Kidney (tissue), 14 donors: ENCODE results near the gene FAM107A. TPM values are rescaled to one million over a fixed set of nuclear protein-coding genes. Genes with fewer than 3 reads are reported as not detected.
A peak's percentile ranks its signal among the peaks of the same experiment; 100 is the strongest.

Source experiments
- DNase-seq, 5 donors: peaks; one replicate each; pipeline ENCODE4 v3.0.0-alpha.2; 2013 to 2020
- FAIRE-seq: peaks from 2 replicates; lab custom pipeline; 2012; peaks lifted over from hg19 to GRCh38; lab: Jason Lieb, UNC
- H3K27ac ChIP-seq, 2 donors: one replicate each; pipeline ENCODE4 v1.7.0; 2013; ENCODE audit warnings: low read depth in 2 of 2, low read length in 2 of 2, inconsistent platforms in 1 of 2
- H3K27me3 ChIP-seq: one replicate; pipeline ENCODE4 v1.7.1; 2013; ENCODE audit warnings: low read length, inconsistent platforms; ENCODE audit not compliant: control insufficient read depth, insufficient read depth
- H3K36me3 ChIP-seq, 3 donors: one replicate each; pipeline versions ENCODE4 v1.7.0 to v1.7.1; 2013; ENCODE audit warnings: low read length in 3 of 3, control low read depth in 1 of 3, inconsistent platforms in 1 of 3; ENCODE audit not compliant: insufficient read depth in 3 of 3, control insufficient read depth in 2 of 3
- H3K4me1 ChIP-seq, 3 donors: one replicate each; pipeline versions ENCODE4 v1.7.0 to v1.7.1; 2013; ENCODE audit warnings: low read length in 3 of 3, inconsistent platforms in 1 of 3, low read depth in 1 of 3; ENCODE audit not compliant: control insufficient read depth in 2 of 3, insufficient read depth in 2 of 3
- H3K4me3 ChIP-seq, 3 donors: one replicate each; pipeline versions ENCODE4 v1.7.0 to v1.8.1; 2013; ENCODE audit warnings: low read length in 3 of 3, control low read depth in 1 of 3, inconsistent platforms in 1 of 3
- H3K9ac ChIP-seq, 3 donors: one replicate each; pipeline versions ENCODE4 v1.7.0 to v1.7.1; 2013; ENCODE audit warnings: low read length in 3 of 3, control low read depth in 1 of 3, inconsistent platforms in 1 of 3
- H3K9me3 ChIP-seq, 3 donors: one replicate each; pipeline versions ENCODE4 v1.7.0 to v1.7.1; 2013; ENCODE audit warnings: low read length in 3 of 3, control low read depth in 1 of 3, inconsistent platforms in 1 of 3; ENCODE audit not compliant: control insufficient read depth in 2 of 3, insufficient read depth in 1 of 3
- CTCF ChIP-seq: IDR thresholded peaks from 3 replicates; pipeline ENCODE4 v1.5.1; 2012; ENCODE audit warnings: mild to moderate bottlenecking, moderate library complexity, borderline replicate concordance; ENCODE audit not compliant: insufficient read depth; ENCODE audit errors: extremely low read depth
- intact Hi-C: fragments of 100-400 bp; cut with DNase I; formaldehyde crosslinking; loops from one replicate; pipeline ENCODE4 v1.11.1; 2022
- polyA plus RNA-seq: library from polyadenylated mRNA; stranded (reverse); fragments of 350-450 nt; fragmentation: Illumina TruSeq; extraction: RNeasy Lipid Tissue Mini Kit (QIAGEN cat#74804); gene quantifications from one replicate; pipeline ENCODE4 v1.2.3, GENCODE V29; 2014; ENCODE audit warnings: low read depth, low replicate concordance; ENCODE audit not compliant: insufficient read depth
- total RNA-seq: library from RNA; stranded (reverse); fragmentation: NEBNext Ultra II Directional; extraction: Animal tissue kit (Norgen Biotek cat#: 25700); gene quantifications from one replicate; pipeline ENCODE4 v1.2.1, GENCODE V29; 2021
- donor health status: control.
- donor health status: control.
- donor health status: control.
- donor health status: control.
- donor health status: control.
- donor health status: DM: yes; HTN: yes; CAD: no.
- donor health status: Normal renal cell carcinoma (clear cell type).

The FAM107A gene
- total and polyA plus RNA-seq, 2 donors from 2014 or later: 52.5 to 180 TPM

GRCh38 chr3:58522759-58523425 is 54.3 kb downstream of the FAM107A start:
- TF ChIP-seq CTCF: no peak
- intact Hi-C loops: no loop called here
- peaks cover 4 to 51% (median 37%) of the 10 kb centered on the region in 3 donors for H3K4me1 ChIP-seq
- DNase-seq: no peak
- peak; percentile 63 for FAIRE-seq
- peak overlapping the region; percentile 86 to 87 for H3K27ac ChIP-seq
- peak overlapping the region in 1 of 3 donors; percentile 66 for H3K9ac ChIP-seq
- H3K9me3 ChIP-seq: no peaks in the 10 kb centered on the region
- H3K4me3 ChIP-seq: no peak overlapping the region
- peaks cover 0 to 29% (median 2%) of the 10 kb centered on the region in 3 donors for H3K36me3 ChIP-seq
- H3K27me3 ChIP-seq: no peaks in the 10 kb centered on the region

GRCh38 chr3:58521917-58522631 is 55.1 kb downstream of the FAM107A start:
- no peak for TF ChIP-seq CTCF
- intact Hi-C loops: no loop called here
- no peak for FAIRE-seq
- Histone ChIP-seq H3K4me3 (no peak overlapping the region), H3K27ac (peak overlapping the region; percentile 86 to 87), H3K4me1 (peaks cover 4 to 51% (median 35%) of the 10 kb centered on the region in 3 donors), H3K27me3 (no peaks in the 10 kb centered on the region), H3K36me3 (peaks cover 0 to 26% (median 2%) of the 10 kb centered on the region in 3 donors), H3K9ac (peak overlapping the region in 1 of 3 donors; percentile 66), H3K9me3 (no peaks in the 10 kb centered on the region)
- DNase-seq: peak in 4 of 5 donors; percentile 57 to 79 (median 69)

GRCh38 chr3:58521336-58521670 is 55.9 kb downstream of the FAM107A start:
- no peak for FAIRE-seq
- H3K27ac ChIP-seq: peak overlapping the region; percentile 86 to 87
- peaks cover 0 to 23% (median 3%) of the 10 kb centered on the region in 3 donors for H3K36me3 ChIP-seq

More at GRCh38 chr3:58521336-58521670, 55.9 kb downstream of the FAM107A start:
- Histone ChIP-seq H3K9ac (no peak overlapping the region), H3K9me3 (no peaks in the 10 kb centered on the region), H3K4me3 (no peak overlapping the region), H3K27me3 (no peaks in the 10 kb centered on the region), H3K4me1 (peaks cover 4 to 51% (median 32%) of the 10 kb centered on the region in 3 donors)
- DNase-seq: no peak
- intact Hi-C loops: no loop called here
- no peak for TF ChIP-seq CTCF
